ENCODE measurements around the gene DHRS12.

The DHRS12 gene

DNA sequence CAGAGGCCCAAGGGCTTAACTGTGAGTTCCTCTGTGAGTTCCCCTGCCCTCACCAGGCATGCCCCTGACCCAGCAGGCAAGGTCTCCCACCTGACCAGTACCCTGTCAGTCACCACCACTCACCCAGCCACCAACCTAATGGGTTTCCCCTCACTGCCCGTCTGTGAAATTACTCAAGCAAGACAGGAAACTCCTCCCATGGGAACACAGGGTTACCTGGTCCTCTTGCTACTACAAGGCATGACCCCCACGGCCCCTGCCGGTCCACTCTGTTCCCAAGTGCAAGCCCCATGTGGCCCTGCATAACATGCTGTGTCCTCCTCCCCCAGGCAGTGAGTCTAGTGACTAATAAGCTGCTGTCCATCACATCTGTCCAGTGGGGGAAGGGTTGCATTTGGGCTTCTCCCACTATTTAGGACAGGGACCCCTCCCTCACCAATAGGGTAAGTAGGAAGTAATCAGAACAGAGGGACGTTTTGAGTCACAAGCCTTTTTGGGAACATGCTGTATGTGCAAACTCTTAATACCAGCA, 8.0 kb upstream of the DHRS12 start:
- in situ Hi-C loops (cut with MboI; ENCODE audit: low sequenced_read_pairs): no loop called here

- in situ Hi-C loops (cut with MboI; ENCODE audit: low sequenced_read_pairs): no loop called here
Measured at GRCh38 chr13:51811046-51811445, 7.1 kb upstream of the DHRS12 start.

- in situ Hi-C loops (cut with MboI; ENCODE audit: low sequenced_read_pairs): no loop called here
Measured at GRCh38 chr13:51808811-51809210, 4.8 kb upstream of the DHRS12 start.

GRCh38 chr13:51807041-51807440, 3.1 kb upstream of the DHRS12 start:
- in situ Hi-C loops (cut with MboI; ENCODE audit: low sequenced_read_pairs): no loop called here

GRCh38 chr13:51806566-51806965, 2.6 kb upstream of the DHRS12 start:
- in situ Hi-C loops (cut with MboI; ENCODE audit: low sequenced_read_pairs): no loop called here

DNA sequence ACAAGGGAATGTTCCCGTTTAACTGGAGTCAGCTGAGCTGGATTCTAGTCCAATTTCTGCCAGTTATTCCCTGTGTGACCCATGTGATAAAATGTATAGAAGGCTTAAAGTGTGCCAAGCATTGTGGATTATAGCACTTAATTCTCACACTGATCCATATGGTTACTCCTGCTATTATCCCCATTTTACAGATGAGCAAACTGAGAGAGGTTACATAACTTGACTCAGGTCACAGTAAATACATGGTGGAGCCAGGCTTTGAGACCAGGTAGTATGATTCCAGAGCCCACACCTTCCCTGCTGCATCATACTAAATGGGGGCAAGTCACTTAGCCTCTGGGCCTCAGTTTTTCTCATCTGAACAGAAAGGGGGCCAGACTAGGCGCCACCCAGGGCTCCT, 2.0 kb upstream of the DHRS12 start:
- in situ Hi-C loops (cut with MboI; ENCODE audit: low sequenced_read_pairs): no loop called here

DNA sequence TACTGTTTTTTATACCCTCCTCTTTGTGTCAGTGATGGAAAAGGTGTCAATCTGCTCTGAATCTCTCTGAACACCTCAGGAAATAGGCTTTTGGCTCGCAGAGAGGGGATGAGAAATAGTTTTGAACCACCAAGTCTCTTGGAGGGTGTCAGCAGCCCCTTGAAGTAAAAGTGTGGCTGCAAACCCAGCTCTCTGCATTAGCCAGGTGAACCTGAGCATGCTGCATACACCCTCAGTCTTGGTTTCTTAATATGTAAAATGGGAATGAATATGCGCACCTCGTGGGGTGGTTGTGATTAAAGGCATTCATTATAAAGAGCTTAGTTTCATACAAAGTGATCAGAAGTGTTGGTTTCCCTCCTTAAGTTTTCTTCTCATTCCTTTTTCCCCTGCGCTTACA, 1.4 kb upstream of the DHRS12 start:
- in situ Hi-C loops (cut with MboI; ENCODE audit: low sequenced_read_pairs): no loop called here

DNA sequence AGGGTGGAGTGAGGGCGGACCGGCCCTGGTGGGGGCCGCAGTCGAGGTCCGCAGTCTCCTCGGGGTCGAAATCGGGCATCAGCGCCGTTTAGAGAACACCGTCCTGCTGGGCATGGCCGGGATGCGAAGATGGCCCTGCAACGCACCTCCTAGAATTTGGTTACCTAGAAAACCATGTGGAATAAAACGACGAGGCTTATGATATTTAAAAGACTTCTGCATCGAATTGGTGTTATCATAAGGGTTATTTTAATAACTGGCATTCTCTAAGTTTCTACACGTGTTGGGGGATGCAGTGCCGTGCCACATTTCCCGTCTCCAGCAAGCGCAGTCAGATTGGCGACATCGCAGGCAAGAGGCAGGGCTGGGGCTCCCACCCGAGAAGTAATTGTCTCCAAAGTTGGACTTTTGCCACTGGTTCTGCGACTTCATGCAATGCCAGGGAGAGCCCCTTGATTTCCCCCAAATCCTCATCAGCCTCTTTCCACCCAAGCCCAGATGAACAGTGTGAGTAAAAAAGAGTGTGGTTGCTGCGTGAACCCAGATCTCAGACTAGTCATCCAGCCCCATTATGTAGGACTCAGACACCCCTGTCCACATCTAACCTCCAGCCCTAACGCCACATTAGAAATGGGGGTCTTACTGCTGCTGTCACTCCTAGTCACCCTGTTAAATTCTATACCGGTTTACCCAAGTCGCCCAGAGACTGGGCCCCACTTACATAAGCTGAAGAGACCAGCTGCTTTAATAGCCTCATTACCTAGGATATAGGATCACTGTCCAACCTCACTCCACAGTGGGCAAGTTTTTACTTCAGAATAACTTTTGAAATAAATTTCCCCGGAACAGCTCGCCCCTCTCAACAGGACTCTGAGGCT, 571 bp upstream of the DHRS12 start:
- in situ Hi-C loops (cut with MboI; ENCODE audit: low sequenced_read_pairs): no loop called here

DNA sequence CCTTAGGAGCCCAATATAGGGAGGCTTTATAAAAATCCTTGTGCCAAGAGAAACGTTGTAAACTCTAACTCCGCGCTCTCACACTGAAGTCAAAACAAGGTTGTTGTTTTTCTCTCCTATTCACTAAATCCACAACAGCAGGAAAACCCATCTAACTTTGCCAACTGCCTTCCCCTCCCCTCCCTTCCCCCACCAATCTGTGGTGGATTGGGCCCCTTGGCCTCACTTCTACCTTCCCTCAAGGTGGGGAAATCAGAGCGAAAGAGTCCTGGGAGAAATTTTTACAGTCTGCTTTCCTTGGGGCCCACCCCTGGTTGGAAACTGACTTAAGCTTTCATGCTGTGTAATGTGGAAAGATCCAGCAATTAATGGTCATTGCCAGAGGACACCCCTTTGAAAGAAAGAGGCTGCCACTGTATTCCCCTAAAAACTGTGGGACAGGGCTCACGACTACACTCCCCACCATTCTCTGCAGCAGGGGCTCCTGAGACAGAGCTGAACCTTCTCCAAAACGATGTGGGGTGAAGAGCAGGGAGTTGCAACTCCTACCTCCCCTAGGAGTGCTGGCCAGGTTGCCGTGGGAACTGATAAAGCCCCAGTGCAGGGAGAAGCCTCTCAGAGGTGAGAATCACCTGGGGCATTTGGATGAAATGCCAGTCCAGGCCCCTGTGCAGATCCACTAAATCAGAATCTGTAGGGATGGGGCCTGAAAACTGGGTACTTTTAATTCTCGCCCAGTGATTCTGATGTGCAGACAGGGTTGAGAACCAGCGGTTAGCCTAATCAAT, 1.1 kb downstream of the DHRS12 start:
- in situ Hi-C loops (cut with MboI; ENCODE audit: low sequenced_read_pairs): no loop called here

DNA sequence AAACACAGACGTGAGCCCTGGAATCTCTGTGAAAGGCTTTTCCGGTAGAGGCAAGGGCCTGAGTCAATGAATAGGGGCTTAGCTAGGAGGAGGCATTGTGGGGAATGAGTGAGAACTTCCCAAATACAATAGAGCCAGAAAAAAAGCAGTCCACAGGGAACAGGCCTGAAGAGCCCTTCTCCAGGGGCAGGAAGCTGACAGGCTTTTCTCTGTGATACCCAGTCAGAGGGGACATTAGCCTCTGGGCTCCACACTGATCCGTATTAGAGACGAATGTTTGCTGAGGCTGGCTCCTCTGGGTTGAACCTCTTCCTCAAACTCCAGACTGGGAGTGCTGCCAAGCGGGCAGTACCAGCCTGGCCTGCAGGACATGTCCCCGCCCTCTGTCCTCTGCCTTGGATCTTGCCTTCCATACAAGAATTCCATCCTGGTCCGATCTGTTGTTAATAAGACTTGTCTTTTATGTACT, 2.3 kb downstream of the DHRS12 start:
- in situ Hi-C loops (cut with MboI; ENCODE audit: low sequenced_read_pairs): no loop called here

DNA sequence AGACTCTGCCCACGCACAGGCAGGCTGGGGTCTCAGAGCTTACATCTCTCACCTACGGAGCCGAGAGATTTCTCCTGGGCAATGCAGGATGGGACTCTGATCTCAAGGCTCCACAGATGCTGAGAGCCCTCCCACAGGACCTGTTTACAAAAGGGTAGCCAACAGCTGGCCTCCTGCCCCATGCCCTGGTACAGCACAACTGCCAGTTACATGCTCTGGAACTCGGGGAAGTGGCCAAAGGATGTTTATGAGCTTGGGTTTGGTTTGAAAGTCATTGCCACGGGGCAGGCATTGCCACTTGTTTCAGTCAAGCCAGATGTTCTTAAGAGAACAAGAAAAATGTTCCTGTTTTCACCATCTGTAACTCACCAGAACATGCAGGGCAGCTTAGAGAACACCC, 3.5 kb downstream of the DHRS12 start:
- in situ Hi-C loops (cut with MboI; ENCODE audit: low sequenced_read_pairs): no loop called here

DNA sequence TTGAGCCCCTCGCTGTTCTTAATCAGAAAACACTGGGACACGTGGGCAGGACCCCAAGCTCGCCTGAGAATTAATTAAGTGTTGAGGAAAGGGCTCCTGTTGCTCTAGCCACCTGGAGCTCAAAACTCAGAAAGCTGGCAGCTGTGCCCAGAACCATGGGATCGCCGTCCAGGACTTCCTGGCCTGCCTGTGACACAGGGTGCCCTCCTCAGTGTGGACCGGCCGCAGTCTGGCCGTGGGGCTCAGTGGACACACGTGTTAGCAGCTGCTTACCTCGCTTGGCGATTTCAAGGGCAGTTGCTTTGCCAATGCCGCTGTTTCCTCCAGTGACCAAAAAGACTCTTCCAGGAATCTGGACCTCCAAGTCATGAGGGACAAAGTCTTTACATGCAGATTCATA, 4.7 kb downstream of the DHRS12 start:
- in situ Hi-C loops (cut with MboI; ENCODE audit: low sequenced_read_pairs): no loop called here

- in situ Hi-C loops (cut with MboI; ENCODE audit: low sequenced_read_pairs): no loop called here
Measured at GRCh38 chr13:51797664-51798488, 6.1 kb downstream of the DHRS12 start.

- in situ Hi-C loops (cut with MboI; ENCODE audit: low sequenced_read_pairs): no loop called here
Measured at GRCh38 chr13:51796546-51796945, 7.4 kb downstream of the DHRS12 start.

- in situ Hi-C loops (cut with MboI; ENCODE audit: low sequenced_read_pairs): no loop called here
Measured at GRCh38 chr13:51795419-51795818, 8.5 kb downstream of the DHRS12 start.

- in situ Hi-C loops (cut with MboI; ENCODE audit: low sequenced_read_pairs): no loop called here
Measured at GRCh38 chr13:51794964-51795363, 9.0 kb downstream of the DHRS12 start.

DNA sequence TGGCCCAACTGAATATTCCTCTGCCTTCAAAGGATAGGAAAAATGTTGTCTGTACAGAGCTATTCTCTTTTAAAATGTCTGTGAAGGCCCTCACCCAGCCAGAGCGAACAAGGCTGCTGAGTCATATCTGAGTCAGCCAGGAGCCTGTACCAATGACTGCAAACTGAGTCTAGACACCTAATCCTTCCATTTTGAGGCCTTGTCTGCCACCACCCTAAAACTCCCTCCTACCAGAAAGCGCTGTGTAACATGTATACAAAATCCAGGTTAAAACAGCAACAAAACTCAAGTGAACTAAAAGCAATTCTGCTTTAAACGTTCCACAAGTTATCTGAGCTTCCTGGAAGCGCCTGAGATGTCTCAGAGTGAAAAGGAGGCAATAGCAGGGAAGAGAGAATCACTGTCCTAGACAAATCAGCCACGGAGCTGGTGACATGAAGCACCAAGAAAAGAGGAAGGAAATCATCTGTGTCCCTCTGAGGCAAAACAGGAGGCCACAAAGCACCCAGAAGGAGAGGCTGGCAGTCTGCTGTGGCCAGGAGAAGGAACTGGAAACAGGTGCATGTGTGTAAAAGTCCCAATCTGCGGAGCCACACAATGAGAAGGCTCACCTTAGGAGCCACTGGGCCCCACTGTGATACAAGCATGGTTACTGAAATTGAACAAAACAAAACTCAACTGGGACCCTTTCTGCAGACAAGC, 10.2 kb downstream of the DHRS12 start:
- in situ Hi-C loops (cut with MboI; ENCODE audit: low sequenced_read_pairs): no loop called here

DNA sequence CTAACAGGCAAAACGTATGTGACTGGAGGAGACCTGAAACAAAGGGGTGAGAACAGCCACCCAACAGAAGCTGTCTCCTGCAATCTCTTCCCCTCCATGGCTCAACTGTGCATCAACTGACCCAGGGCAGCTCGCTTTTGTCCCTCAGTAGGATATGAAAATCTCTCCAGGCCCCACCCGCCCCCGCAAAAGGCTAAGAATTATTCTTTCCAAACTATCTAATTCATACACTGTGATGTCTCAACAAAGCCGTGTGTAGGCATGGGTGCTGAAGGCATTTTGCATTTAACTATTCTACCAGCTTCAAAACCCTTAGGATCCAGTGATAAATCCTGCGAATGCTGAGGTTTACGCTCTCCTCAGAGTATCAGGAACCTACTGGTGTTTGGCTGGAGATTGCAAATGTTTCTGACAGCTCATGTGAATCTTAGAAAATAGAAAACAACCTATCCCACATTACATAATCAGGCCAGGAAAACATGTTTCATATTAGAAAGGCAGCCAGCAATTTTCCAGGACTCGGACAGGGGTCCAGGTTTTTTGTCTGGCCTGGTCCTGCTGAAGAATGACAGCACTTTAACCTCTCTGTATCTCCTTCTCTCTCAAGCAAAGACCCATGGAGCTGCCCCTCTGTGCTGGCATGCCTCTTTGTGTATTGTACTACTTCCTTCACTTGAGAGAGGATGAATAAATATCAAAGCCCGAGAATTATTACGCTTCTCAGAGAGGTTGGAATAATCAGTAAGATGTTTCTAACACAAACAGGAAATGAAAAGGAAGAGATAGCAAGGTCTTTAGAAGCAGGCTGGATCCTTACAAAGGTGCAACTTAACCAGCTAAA, 17.3 kb downstream of the DHRS12 start:
- in situ Hi-C loops (cut with MboI; ENCODE audit: low sequenced_read_pairs): no loop called here

- in situ Hi-C loops (cut with MboI; ENCODE audit: low sequenced_read_pairs): no loop called here
Measured at GRCh38 chr13:51785712-51786424, 18.1 kb downstream of the DHRS12 start.
